Natural killer cell treated with Interleukin-12 subunit alpha and Interleukin-12 subunit beta and Interleukin-15 and Interleukin-18, amount 100 ng/mL, for 72 hours (primary cell): ENCODE results near the gene ZBP1. TPM values are rescaled to one million over a fixed set of nuclear protein-coding genes. Genes with fewer than 3 reads are reported as not detected.

ENCODE experiments used
- ATAC-seq, 2 donors: fragments of 150-1000 bp; cut with Tn5 transposase in 1 of 2; sonication (Bioruptor Pico), chemical (Tn5 transposase) in 1 of 2; 2 replicates each; pipeline ENCODE4 v1.10.0; 2021
- DNase-seq: peaks from one replicate; pipeline ENCODE4 v3.0.0; 2022; ENCODE audit warnings: low spot score
- H3K27ac Mint-ChIP-seq, 2 donors: 1 replicate in 1 of 2; 2 replicates in 1 of 2; pipeline ENCODE4 v1.8.0; 2022; ENCODE audit warnings: mixed read lengths in 2 of 2, mild to moderate bottlenecking in 1 of 2, moderate library complexity in 1 of 2
- H3K27me3 Mint-ChIP-seq, 2 donors: 1 replicate in 1 of 2; 2 replicates in 1 of 2; pipeline ENCODE4 v1.8.0; 2022; ENCODE audit warnings: mixed read lengths in 2 of 2
- H3K36me3 Mint-ChIP-seq: one replicate; pipeline ENCODE4 v1.8.0; 2022; ENCODE audit warnings: mixed read lengths
- H3K4me1 Mint-ChIP-seq, 2 donors: 1 replicate in 1 of 2; 2 replicates in 1 of 2; pipeline ENCODE4 v1.8.0; 2022; ENCODE audit warnings: low read depth in 2 of 2, mixed read lengths in 2 of 2, mild to moderate bottlenecking in 1 of 2
- H3K4me3 Mint-ChIP-seq: one replicate; pipeline ENCODE4 v1.8.0; 2022; ENCODE audit warnings: mixed read lengths
- H3K9me3 Mint-ChIP-seq: 2 replicates; pipeline ENCODE4 v1.8.0; 2022; ENCODE audit warnings: mixed read lengths
- total RNA-seq, 2 donors: library from RNA; stranded (reverse); gene quantifications; one replicate each; pipeline ENCODE4 v1.2.3, GENCODE V29; 2022

ZBP1 gene
- total RNA-seq, 2 donors from 2014 or later = 4.8 to 4.9 TPM

DNA sequence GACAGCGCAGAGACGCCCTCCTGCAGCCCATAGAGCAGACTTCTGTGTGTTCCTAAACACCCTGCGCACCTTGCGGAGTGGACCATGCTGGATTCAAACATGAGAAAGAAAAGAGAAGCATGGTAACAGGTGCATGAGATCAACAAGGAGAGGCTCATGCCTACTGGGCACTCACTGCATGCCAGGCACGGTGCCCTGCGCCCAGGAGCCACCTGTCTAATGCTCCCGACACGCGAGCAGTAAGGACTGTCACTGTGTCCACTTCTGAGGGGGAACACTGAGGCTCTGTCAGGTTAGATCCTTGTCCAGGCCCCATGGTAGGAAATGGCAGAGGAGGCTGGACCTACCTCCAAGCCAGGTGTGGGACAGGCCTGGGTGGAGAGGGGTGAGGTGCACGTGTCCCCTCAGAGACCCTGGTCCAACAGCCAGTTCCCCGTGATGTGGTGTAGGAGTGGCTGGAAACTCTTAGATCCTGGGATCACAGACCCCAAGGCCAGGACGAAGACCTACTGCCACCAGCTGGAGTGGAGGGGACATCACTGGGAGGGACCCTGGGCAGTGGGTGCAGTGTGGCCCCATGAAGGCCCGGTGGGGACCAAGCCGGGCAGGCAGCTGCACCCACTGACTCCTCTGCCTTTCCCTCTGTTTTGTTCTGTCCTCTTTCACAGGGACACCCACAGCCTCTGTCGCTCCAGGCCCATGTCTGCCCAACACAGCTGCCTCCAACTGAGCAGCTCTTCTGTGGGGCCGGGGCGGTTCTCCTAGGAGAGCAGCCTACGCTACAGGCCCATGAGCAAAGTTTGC lies 29.5 kb downstream of the ZBP1 start:
- Mint-ChIP-seq H3K36me3 (no peaks in the 10 kb centered on the region), H3K4me1 (peaks cover 0 to 6% of the 10 kb centered on the region in 2 donors)
- ATAC-seq = peak in 1 of 2 donors; percentile 17

DNA sequence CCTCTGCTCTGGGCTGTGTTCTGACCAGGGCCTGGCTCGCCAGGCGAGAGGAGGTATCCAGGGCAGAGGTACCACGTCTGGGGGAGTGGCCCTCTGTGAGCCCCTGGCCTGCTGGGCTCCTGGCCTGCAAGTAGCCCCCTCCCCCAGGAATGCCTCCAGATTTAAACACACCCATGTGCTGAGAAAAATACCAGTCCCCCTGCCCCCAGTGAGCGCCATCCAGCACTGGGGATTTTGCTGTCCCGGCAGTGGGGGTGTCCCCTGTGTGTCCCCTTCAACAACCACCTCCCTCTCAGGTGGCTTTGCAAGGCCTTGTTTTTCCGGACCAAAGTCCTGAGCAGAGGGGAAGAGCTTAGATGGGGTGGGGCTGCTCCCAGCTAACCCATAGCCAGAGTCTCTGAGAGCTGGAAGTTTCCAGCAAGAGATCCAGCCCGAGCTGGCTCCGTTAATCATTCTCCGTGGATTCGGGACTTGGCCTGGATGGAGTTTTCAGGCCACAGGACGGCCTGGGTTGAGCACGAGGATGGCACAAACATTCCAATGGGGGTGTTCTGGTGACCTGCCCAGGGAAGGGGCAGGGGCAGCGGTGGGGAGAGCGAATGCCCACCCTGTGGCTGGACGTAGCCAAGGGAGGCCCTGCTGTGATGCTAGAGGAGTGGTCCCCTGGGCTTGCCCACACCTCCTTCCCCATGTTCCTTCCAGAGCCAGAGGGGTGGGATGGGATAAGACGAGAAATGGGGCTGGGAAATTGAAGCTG lies 30.3 kb downstream of the ZBP1 start:
- peak in 1 of 2 donors; percentile 5 for ATAC-seq
- H3K4me1 Mint-ChIP-seq = peaks cover 0 to 6% of the 10 kb centered on the region in 2 donors
- no peak for DNase-seq
- H3K4me3 Mint-ChIP-seq = no peak overlapping the region
- H3K27ac Mint-ChIP-seq = no peak overlapping the region
- H3K27me3 Mint-ChIP-seq = peaks cover 7 to 8% of the 10 kb centered on the region in 2 donors
- H3K36me3 Mint-ChIP-seq = no peaks in the 10 kb centered on the region
- no peaks in the 10 kb centered on the region for H3K9me3 Mint-ChIP-seq

More for the DNA sequence above, 29.5 kb downstream of the ZBP1 start:
- Mint-ChIP-seq H3K27me3 (peaks cover 1 to 7% of the 10 kb centered on the region in 2 donors), H3K4me3 (no peak overlapping the region), H3K27ac (no peak overlapping the region), H3K9me3 (no peaks in the 10 kb centered on the region)
- DNase-seq = no peak

DNA sequence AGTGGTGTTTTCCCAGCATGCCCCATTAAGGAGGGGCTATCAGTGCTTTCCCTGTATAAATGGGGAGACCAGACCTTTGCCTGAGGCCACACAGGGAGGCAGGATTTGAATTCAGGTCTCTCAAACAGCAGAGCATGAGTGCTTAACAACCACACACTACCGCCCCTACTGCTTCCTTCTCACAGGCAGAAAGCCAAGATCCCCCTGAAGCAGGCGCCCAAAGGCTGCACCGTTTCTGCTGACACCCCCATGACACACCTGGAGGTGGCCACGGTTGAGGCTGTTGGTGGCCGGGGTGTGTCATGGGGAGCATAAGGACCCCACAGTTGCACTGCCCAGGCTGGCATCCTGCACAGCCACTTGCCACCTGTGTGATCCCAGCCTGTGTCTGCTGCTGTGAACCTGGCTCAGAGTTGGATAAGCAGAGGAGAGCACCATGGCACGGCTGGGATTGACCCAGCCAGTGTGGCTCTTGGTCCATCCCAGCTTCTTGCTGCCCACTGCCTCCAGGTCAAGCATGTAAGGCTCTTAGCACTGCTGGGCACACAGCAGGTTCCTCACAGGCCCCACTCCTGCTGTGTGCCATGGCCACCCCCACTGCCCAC lies 31.0 kb downstream of the ZBP1 start:
- H3K27me3 Mint-ChIP-seq = peaks cover 12 to 15% of the 10 kb centered on the region in 2 donors
- ATAC-seq = no peak

DNA sequence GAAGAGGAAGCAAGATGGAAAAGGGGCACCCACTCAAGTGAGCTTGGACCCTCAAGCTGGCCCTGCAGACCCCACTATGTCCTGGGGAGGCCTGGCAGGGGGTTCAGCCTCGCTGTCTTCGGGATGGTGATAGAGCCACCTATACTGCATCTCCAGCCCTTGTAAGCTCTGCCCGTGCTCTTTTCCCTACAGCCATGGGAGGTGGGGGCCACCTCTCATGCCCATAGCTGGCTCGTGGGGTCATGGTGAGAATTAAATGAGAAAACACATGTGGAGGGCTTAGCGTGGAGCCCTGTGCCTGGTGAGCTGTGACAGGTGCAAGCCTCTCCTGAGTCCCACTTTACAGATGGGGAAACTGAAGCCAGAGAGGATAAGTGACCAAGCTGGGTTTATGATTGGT lies 31.6 kb downstream of the ZBP1 start:
- Mint-ChIP-seq H3K9me3 (no peaks in the 10 kb centered on the region), H3K4me3 (no peak overlapping the region), H3K27me3 (peaks cover 14 to 18% of the 10 kb centered on the region in 2 donors), H3K27ac (no peak overlapping the region), H3K36me3 (no peaks in the 10 kb centered on the region), H3K4me1 (peaks cover 0 to 4% of the 10 kb centered on the region in 2 donors)
- DNase-seq = no peak
- no peak for ATAC-seq

More for the DNA sequence above, 31.0 kb downstream of the ZBP1 start:
- DNase-seq = no peak
- Mint-ChIP-seq H3K4me3 (no peak overlapping the region), H3K9me3 (no peaks in the 10 kb centered on the region), H3K4me1 (peaks cover 0 to 6% of the 10 kb centered on the region in 2 donors), H3K27ac (no peak overlapping the region), H3K36me3 (no peaks in the 10 kb centered on the region)

DNA sequence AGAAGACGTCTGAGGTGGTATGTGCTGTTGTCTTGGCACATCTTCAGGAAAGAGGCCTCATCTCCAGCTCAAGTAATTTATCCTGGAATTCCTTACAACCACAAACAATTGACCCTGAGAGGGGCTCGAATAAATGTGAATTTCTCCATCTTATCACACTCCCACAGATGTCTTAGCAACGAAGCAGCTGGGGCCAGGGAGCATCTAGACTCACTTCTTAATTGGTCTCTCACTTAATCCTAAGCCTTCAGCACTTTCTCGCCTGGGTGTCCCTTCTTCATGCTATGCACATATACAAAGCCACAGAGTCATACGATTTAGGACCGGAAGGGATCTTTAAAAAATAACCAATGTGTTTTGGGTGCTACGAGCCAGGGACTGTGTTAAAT lies 32.2 kb downstream of the ZBP1 start:
- Mint-ChIP-seq H3K36me3 (no peaks in the 10 kb centered on the region), H3K9me3 (no peaks in the 10 kb centered on the region), H3K4me1 (no peaks in the 10 kb centered on the region), H3K27me3 (peaks cover 17 to 22% of the 10 kb centered on the region in 2 donors), H3K27ac (no peak overlapping the region), H3K4me3 (no peak overlapping the region)
- ATAC-seq (no peak), DNase-seq (no peak)

DNA sequence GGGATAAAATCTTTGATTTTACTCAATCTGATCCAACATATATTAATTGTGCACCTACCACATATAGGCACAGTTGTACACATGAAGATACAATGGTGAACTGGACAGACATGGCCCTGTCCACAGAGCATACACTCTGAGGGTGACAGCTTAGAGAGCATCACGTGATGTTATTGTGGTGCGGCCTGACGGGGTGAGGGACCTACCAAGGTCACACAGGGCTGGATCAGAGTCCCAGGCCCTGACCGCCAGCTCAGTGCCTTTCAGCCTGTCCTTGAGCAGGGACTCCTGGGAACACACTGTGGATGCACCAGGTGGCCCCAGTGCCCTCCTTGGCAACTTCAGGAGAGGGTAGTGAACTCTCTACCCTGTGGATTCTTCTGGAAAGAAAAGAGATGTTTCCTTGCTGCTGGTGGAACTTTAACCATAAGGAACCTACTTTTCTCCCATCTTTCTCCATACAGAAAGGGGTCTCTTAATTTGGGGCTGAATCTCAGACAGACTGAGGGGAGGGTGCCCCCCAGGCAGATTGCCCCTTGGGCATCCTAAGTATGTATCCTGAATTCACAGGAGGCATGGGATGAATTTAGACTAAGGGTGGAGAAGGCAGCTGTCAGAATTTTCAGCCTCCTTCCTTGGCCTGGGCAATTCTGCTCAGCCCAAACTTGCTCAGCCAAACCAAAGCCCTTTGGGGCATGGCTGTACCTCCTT lies 32.8 kb downstream of the ZBP1 start:
- no peak for ATAC-seq
- Mint-ChIP-seq H3K9me3 (no peaks in the 10 kb centered on the region), H3K27me3 (peaks cover 20 to 22% of the 10 kb centered on the region in 2 donors), H3K36me3 (no peaks in the 10 kb centered on the region), H3K27ac (no peak overlapping the region), H3K4me3 (no peak overlapping the region), H3K4me1 (no peaks in the 10 kb centered on the region)
- DNase-seq = no peak

DNA sequence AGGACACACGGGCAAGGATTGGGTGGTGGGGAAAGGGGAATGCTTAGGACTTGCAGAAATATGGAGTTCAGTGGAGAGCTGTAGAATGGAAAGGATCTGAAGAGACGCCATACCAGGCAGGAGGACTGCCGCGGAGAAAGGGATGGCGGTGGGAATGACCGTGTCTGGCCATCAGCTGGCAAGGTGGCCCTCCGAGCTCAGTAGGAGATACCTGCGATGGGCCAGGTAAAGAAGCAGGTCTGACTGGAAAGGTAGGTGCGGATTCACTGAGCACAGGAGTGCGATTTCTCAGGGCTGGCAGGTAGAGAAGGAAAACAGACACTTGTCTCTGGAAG lies 33.3 kb downstream of the ZBP1 start:
- DNase-seq = no peak
- Mint-ChIP-seq H3K27ac (no peak overlapping the region), H3K9me3 (no peaks in the 10 kb centered on the region), H3K27me3 (peaks cover 22 to 25% of the 10 kb centered on the region in 2 donors), H3K36me3 (no peaks in the 10 kb centered on the region), H3K4me3 (no peak overlapping the region), H3K4me1 (no peaks in the 10 kb centered on the region)
- ATAC-seq = no peak

DNA sequence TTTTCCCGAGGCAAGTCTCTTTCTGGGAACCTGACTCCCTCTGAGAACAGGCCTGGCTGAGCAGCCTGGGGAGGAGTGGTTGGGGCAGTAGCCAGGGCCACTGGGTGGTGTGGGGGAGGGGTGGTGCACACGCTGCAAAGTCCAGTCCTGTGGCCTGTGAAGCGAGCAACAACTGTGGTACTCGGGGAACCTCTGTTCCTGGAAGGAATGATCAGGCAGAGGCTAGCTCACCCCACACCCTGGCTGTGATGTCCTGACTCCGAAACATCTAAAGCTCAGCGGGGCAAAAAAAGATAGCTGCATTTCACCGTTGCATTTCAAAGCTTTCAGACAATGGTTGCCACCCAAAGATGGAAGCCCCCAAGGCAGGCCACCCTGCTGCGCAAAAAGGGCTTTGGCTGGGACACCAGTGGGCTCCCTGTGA lies 33.8 kb downstream of the ZBP1 start:
- Mint-ChIP-seq H3K9me3 (no peaks in the 10 kb centered on the region), H3K4me3 (no peak overlapping the region), H3K27ac (no peak overlapping the region), H3K27me3 (peaks cover 22 to 28% of the 10 kb centered on the region in 2 donors), H3K4me1 (no peaks in the 10 kb centered on the region), H3K36me3 (no peaks in the 10 kb centered on the region)
- ATAC-seq = no peak
- DNase-seq = no peak

DNA sequence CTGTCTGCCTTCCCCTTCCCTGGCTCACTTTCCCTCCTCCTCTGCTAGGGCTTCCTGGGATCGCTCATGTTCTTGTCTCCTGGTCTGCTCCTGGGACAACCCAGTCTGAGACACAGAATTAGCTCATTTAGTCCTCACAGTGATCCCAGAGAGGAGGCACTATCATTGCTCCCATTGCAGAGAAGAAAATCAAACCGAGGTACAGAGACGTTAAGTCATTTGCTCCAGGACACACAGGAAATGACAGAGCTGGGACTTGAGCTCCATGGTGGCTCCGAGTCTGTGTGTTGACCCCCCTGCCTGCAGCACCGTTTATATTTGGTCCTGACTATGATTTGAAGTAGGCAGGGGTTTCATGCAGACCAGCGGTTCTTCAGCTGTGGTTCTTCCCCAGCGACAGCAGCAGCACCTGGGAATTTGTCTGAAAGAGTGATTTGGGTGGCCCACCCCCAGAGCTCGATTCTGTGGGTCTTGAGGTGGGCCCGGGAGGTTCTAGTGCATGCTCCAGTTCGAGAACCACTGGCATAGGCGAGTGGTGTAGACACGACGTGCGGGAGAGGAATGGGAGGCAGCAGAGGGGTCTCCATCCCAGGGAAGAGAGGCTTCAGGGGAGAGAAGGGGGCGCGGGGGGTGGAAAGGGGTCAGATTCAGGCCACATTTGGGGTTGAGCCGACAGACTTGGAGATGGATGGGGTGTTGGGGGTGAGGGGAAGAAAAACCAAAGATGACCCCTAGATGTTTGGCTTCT lies 34.6 kb downstream of the ZBP1 start:
- Mint-ChIP-seq H3K4me1 (no peaks in the 10 kb centered on the region), H3K36me3 (no peaks in the 10 kb centered on the region), H3K27me3 (peaks cover 22 to 32% of the 10 kb centered on the region in 2 donors)

DNA sequence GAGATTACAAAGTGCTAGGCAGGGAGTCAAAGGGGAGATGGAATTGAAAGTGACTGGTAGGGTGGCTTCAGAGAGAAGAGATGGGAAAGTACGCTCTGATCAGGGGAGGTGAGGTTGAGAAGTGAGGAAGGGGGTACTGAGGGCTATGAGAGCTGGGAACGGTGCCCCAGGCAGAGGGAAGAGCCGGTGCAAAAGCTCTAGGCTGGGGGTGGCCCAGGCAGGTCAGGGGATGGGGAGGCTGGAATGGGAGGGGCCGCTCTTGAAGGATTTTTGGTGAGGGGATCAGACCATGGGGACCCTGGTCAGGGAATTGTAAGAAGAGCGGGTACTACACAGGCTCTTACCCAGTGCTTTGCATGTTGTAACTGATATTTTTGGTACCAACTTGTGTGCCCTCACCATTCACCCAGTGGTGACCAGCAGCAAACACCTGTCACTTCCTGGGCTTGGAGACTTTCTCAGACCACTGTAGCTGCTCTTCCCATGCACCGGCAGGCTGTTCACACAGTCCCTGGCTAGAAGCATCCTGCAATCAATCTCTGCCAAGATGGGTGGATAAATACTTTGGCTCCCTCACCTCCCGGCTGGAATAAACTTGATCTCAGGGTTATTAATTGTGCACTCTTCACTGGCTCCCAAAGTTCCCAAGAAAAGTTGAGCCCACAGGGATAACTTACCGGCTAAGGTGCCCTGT lies 35.3 kb downstream of the ZBP1 start:
- Mint-ChIP-seq H3K4me3 (no peak overlapping the region), H3K27ac (no peak overlapping the region), H3K9me3 (no peaks in the 10 kb centered on the region), H3K27me3 (peaks cover 22 to 40% of the 10 kb centered on the region in 2 donors), H3K4me1 (no peaks in the 10 kb centered on the region), H3K36me3 (no peaks in the 10 kb centered on the region)
- DNase-seq (no peak), ATAC-seq (no peak)

More for the DNA sequence above, 34.6 kb downstream of the ZBP1 start:
- DNase-seq (no peak), ATAC-seq (no peak)
- no peak overlapping the region for H3K4me3 Mint-ChIP-seq
- H3K9me3 Mint-ChIP-seq = no peaks in the 10 kb centered on the region
- H3K27ac Mint-ChIP-seq = no peak overlapping the region

DNA sequence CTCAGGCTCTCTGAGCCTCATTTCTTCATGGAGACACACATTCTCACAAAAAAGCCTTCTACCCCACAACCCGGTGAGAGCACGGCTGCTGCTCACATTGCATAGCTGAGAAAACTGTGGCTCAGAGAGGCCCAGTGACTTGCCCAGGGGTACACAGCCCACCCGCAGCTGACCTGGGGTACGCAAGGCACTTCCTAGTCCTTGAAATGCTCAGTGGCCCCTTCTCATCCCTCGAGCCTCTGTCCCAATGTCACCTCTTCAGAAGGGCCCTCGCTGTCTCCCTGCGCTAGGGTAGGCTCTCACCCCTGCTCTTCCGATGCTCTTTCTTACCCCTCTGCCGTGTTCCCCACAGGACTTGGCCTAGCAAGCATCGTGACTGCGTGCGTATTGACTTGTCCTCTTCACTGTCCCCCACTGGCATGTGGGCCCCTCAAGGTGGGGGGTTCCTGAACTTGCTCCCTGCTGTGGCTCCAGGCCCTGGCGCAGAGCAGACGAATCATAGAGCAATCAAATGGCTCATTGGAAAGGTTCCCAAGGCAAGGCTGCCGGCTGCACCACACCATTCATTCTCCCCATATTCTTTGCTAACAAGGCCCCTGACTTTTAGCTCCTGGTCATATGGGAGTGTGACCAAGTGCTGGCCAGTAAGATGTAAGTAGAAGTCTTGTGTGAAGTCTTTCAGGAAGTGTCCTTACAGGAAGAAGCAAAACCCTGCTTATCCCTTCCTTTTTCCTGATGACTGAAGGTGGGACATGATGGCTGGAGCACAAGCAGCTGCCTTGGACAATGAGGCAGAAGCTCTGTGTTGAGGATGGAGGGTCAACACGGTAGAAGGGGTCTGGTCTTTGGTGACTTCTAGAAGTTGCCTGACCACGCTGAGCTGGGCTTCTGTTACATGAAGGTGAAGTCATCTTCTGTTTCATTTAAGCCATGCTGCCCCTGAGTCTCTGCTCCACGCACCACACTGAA lies 36.7 kb downstream of the ZBP1 start:
- Mint-ChIP-seq H3K4me1 (no peaks in the 10 kb centered on the region), H3K27me3 (peaks cover 22 to 43% of the 10 kb centered on the region in 2 donors), H3K4me3 (no peak overlapping the region), H3K36me3 (no peaks in the 10 kb centered on the region), H3K9me3 (no peaks in the 10 kb centered on the region), H3K27ac (no peak overlapping the region)
- DNase-seq = no peak
- no peak for ATAC-seq
